ENCODE results near the gene PLD4. TPM values are rescaled to one million over a fixed set of nuclear protein-coding genes. Genes with fewer than 3 reads are reported as not detected.
A peak's percentile ranks its signal among the peaks of the same experiment; 100 is the strongest.

Gene PLD4
- total RNA-seq, 4 donors from 2014 or later = 0.84 to 2.6 (median 1.2) TPM

DNA sequence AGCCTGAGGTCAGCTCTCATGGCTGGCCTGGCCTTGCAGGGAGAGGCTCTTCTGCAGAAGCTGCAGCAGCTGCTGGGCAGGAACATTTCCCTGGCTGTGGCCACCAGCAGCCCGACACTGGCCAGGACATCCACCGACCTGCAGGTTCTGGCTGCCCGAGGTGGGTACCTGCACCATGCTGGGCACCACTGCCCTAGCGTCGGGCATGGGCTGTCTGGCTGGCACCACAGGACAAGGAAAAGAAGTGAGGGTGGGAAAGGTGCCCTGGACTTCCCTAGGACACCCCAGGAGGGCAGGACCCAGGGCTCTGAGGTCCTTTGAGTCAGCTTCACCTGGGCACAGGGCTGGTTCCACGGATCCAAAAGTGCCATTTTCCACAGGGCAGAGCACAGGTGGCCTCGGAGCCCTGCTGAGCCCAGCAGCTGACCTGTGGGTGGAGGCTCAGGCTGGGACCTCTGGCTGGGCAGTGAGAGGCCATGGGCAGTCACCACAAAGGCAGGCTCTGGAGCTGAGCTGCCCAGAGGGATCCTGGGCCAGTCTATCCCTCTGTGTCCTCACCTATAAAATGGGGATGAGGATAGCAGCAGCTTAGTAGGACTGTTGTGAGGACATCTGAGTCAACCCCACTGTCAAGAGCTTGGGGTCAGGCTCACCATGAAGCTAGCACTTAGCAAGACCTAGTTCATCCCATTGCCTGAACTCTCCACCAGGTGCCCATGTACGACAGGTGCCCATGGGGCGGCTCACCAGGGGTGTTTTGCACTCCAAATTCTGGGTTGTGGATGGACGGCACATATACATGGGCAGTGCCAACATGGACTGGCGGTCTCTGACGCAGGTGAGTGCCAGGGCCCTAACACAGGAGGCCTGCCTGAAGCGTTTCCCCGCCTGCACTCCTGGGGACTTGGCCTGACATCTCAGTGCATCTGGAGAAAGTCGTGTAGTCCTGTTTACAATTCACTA lies 4.9 kb downstream of the PLD4 start:
- DNase-seq (ENCODE audit: low spot score in 2 of 2) = no peak
- no peak overlapping the region for H3K4me3 ChIP-seq (ENCODE audit: low read depth, poor library complexity, severe bottlenecking)
- TF ChIP-seq, protein P1, sequence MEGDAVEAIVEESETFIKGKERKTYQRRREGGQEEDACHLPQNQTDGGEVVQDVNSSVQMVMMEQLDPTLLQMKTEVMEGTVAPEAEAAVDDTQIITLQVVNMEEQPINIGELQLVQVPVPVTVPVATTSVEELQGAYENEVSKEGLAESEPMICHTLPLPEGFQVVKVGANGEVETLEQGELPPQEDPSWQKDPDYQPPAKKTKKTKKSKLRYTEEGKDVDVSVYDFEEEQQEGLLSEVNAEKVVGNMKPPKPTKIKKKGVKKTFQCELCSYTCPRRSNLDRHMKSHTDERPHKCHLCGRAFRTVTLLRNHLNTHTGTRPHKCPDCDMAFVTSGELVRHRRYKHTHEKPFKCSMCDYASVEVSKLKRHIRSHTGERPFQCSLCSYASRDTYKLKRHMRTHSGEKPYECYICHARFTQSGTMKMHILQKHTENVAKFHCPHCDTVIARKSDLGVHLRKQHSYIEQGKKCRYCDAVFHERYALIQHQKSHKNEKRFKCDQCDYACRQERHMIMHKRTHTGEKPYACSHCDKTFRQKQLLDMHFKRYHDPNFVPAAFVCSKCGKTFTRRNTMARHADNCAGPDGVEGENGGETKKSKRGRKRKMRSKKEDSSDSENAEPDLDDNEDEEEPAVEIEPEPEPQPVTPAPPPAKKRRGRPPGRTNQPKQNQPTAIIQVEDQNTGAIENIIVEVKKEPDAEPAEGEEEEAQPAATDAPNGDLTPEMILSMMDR (IDR thresholded peaks at IDR 0.05) = no peak
- TF ChIP-seq POLR2A (IDR thresholded peaks at IDR 0.05) = no peak
- intact Hi-C loops (cut with DNase I; ENCODE audit: low total_unique reads) = no loop called here
- WGBS, 2 donors = 81% methylated on average over 10 to 14 of the region's 15 CpGs

DNA sequence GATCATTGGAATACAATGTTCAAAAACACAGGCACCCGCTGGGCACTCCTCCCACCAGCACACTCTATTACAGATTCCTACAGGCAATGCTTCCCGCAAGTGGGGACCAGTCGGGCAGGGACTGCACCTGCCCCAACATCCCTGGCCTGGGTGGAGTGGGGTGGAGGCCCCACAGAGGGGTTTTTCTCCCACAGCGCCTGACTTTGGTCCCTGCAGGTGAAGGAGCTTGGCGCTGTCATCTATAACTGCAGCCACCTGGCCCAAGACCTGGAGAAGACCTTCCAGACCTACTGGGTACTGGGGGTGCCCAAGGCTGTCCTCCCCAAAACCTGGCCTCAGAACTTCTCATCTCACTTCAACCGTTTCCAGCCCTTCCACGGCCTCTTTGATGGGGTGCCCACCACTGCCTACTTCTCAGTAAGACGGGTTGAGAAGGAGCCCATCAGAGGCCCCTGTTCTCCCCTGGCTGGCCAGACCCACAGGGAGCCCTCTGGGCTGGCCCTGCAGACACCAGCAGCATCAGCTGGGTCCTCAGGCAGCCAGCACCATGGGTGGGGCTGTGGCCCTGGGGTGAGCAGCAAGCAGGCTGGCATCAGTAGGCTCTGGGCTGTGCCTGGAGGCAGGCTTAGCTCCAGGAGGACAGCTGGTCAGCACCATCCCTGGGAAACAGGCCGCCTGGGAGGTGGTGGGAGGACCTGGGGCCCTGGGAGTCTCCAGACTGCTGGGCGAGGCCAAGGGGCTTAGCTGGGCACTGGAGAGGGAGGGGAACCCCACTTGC lies 6.0 kb downstream of the PLD4 start:
- WGBS, 2 donors = 63 to 70% methylated on average over 10 of the region's 10 CpGs
- intact Hi-C loops (cut with DNase I; ENCODE audit: low total_unique reads) = no loop called here
- DNase-seq (ENCODE audit: low spot score in 2 of 2) = peak in 1 of 2 donors; percentile 84
- no peak overlapping the region for H3K4me3 ChIP-seq (ENCODE audit: low read depth, poor library complexity, severe bottlenecking)
- no peak for TF ChIP-seq POLR2A (IDR thresholded peaks at IDR 0.05)
- TF ChIP-seq, protein P1 (IDR thresholded peaks at IDR 0.05) = no peak

DNA sequence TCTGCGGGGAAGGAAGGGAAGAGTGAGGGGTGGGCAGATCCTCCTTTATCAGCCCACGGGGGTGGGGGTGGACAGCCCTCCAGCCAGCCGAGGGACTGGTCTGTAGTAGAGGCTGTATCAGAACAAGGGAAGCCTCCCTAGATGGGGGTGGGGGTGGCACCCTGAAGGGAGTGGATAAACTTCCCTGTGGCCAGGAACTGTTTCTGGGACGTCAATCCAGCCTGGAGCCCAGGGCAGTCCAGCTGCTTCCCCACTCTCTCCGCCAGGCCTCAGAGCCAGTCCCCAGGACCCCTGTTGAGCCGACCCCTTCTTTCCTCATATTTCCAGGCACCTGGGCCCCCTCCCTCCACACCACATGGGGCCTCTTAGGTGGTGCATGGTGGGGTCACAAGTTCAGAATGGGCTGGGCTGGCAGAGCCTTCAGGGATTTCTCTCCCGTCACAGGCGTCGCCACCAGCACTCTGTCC lies 6.7 kb downstream of the PLD4 start:
- 62 to 66% methylated on average over 9 of the region's 9 CpGs for WGBS, 2 donors
- TF ChIP-seq POLR2A (IDR thresholded peaks at IDR 0.05) = no peak
- no peak overlapping the region for H3K4me3 ChIP-seq (ENCODE audit: low read depth, poor library complexity, severe bottlenecking)
- peak in 1 of 2 donors; percentile 84 for DNase-seq (ENCODE audit: low spot score in 2 of 2)
- intact Hi-C loops (cut with DNase I; ENCODE audit: low total_unique reads) = no loop called here

DNA sequence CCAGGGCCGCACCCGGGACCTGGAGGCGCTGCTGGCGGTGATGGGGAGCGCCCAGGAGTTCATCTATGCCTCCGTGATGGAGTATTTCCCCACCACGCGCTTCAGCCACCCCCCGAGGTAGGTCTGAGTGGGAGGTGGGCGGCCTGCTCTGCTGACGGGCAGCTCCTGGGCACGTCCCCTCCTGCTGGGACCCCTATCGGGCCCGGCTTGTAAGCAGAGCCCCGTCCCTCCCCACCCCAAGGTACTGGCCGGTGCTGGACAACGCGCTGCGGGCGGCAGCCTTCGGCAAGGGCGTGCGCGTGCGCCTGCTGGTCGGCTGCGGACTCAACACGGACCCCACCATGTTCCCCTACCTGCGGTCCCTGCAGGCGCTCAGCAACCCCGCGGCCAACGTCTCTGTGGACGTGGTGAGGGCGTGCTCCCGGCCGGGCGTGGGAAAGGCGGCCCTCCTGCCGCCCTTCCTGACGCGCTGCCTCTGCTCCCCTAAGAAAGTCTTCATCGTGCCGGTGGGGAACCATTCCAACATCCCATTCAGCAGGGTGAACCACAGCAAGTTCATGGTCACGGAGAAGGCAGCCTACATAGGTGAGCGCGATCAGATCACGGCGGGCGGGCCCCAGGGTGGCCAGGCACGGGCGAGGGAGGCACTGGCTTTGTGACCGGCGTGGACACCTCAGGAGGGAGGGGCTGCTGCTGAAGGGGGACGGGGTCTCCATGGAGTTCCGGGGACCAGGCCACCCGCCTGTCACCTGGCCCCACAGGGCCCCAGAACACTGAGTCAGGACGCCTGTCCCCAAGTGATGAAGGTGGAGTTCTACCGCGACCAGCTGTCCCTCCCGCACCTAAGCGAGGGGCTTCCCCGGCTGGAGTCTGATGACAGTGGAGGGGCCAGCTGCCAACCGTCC lies 7.3 kb downstream of the PLD4 start:
- WGBS, 2 donors = 64 to 71% methylated on average over 34 to 51 of the region's 64 CpGs
- intact Hi-C loops (cut with DNase I; ENCODE audit: low total_unique reads) = no loop called here
- peak in 1 of 2 donors; percentile 88 for DNase-seq (ENCODE audit: low spot score in 2 of 2)

DNA sequence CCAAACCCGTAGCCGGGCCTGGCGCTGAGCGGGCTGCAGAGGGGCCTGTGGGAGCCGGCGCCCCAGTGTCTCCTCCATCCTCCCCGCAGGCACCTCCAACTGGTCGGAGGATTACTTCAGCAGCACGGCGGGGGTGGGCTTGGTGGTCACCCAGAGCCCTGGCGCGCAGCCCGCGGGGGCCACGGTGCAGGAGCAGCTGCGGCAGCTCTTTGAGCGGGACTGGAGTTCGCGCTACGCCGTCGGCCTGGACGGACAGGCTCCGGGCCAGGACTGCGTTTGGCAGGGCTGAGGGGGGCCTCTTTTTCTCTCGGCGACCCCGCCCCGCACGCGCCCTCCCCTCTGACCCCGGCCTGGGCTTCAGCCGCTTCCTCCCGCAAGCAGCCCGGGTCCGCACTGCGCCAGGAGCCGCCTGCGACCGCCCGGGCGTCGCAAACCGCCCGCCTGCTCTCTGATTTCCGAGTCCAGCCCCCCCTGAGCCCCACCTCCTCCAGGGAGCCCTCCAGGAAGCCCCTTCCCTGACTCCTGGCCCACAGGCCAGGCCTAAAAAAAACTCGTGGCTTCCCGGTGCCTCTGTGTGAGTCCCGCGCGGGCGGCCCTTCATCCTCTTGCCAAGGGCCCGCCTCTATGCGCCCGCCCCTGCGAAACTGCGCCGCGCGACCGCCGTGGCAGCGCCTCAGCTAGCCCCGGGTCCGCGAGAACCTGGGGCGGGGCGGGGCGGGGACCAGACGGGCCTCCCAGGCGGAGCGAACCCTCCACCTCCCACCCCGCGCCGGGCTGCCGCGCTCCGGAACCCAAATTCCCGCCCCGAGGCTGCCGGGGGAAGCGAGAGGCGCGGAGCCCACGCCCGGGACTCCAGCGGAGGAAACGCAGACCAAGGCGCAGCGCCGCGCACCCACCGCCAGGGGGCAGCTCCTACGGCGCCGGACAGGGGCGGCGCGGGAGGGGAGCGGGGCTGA lies 8.3 kb downstream of the PLD4 start:
- TF ChIP-seq, protein P1 (IDR thresholded peaks at IDR 0.05) = no peak
- no peak for TF ChIP-seq POLR2A (IDR thresholded peaks at IDR 0.05)
- H3K4me3 ChIP-seq (ENCODE audit: low read depth, poor library complexity, severe bottlenecking) = peak overlapping the region; percentile 7
- WGBS, 2 donors = 29 to 33% methylated on average over 11 to 52 of the region's 100 CpGs
- intact Hi-C loops (cut with DNase I; ENCODE audit: low total_unique reads) = no loop called here
- DNase-seq (ENCODE audit: low spot score in 2 of 2) = peak; percentile 61 to 98

More for the DNA sequence above, 7.3 kb downstream of the PLD4 start:
- TF ChIP-seq POLR2A (IDR thresholded peaks at IDR 0.05) = no peak
- TF ChIP-seq, protein P1 (IDR thresholded peaks at IDR 0.05) = no peak
- H3K4me3 ChIP-seq (ENCODE audit: low read depth, poor library complexity, severe bottlenecking) = no peak overlapping the region

Data from lower leg skin (tissue), 4 donors.